ENCODE measurements around the gene FUT3.
A peak's percentile ranks its signal among the peaks of the same experiment; 100 is the strongest.
"Not testable (repeated sequence)": the region's sequence is repeated elsewhere in the genome, so short reads cannot be mapped to it uniquely, and the experiment has no call there.

FUT3 gene

GRCh38 chr19:5857203-5858081 lies 6.2 kb upstream of the FUT3 start:
- no peak for DNase-seq
- in situ Hi-C loops (cut with MboI; ENCODE audit: low pct_unique_long_range_greater_than_20kb, low sequenced_read_pairs): no loop called here

- in situ Hi-C loops (cut with MboI; ENCODE audit: low pct_unique_long_range_greater_than_20kb, low sequenced_read_pairs); DNase-seq: not testable (repeated sequence)
Observed at GRCh38 chr19:5855151-5855550, 3.9 kb upstream of the FUT3 start.

- DNase-seq; in situ Hi-C loops (cut with MboI; ENCODE audit: low pct_unique_long_range_greater_than_20kb, low sequenced_read_pairs): not testable (repeated sequence)
Observed at GRCh38 chr19:5854121-5854520, 2.9 kb upstream of the FUT3 start.

- in situ Hi-C loops (cut with MboI; ENCODE audit: low pct_unique_long_range_greater_than_20kb, low sequenced_read_pairs): no loop called here
- DNase-seq: peak; percentile 36
Observed at GRCh38 chr19:5850743-5851293, 431 bp downstream of the FUT3 start.

- in situ Hi-C loops (cut with MboI; ENCODE audit: low pct_unique_long_range_greater_than_20kb, low sequenced_read_pairs): no loop called here
- no peak for DNase-seq
Observed at GRCh38 chr19:5850189-5850588, 1.1 kb downstream of the FUT3 start.

- DNase-seq: peak; percentile 23
- in situ Hi-C loops (cut with MboI; ENCODE audit: low pct_unique_long_range_greater_than_20kb, low sequenced_read_pairs): not testable (repeated sequence)
Observed at GRCh38 chr19:5848621-5849020, 2.6 kb downstream of the FUT3 start.

GRCh38 chr19:5847846-5848245 lies 3.4 kb downstream of the FUT3 start:
- DNase-seq; in situ Hi-C loops (cut with MboI; ENCODE audit: low pct_unique_long_range_greater_than_20kb, low sequenced_read_pairs): not testable (repeated sequence)

- no peak for DNase-seq
- in situ Hi-C loops (cut with MboI; ENCODE audit: low pct_unique_long_range_greater_than_20kb, low sequenced_read_pairs): no loop called here
Observed at GRCh38 chr19:5844456-5845433, 6.5 kb downstream of the FUT3 start.

- in situ Hi-C loops (cut with MboI; ENCODE audit: low pct_unique_long_range_greater_than_20kb, low sequenced_read_pairs): no loop called here
- DNase-seq: no peak
Observed at GRCh38 chr19:5843295-5843927, 7.8 kb downstream of the FUT3 start.

- DNase-seq: not testable (repeated sequence)
Observed at GRCh38 chr19:5841735-5842111, 9.5 kb downstream of the FUT3 start.

GRCh38 chr19:5839065-5840017 lies 11.9 kb downstream of the FUT3 start, which contains the start of gene FUT6:
Gene FUT6, minus strand, starts transcription at chr19:5839702. Its CDS starts 7,135 bp downstream, at chr19:5832567.
- DNase-seq: peak; percentile 55
- in situ Hi-C loops (cut with MboI; ENCODE audit: low pct_unique_long_range_greater_than_20kb, low sequenced_read_pairs): no loop called here

More at GRCh38 chr19:5841735-5842111, 9.5 kb downstream of the FUT3 start:
- in situ Hi-C loops (cut with MboI; ENCODE audit: low pct_unique_long_range_greater_than_20kb, low sequenced_read_pairs): not testable (repeated sequence)

GRCh38 chr19:5838353-5839064 lies 12.7 kb downstream of the FUT3 start:
- no peak for DNase-seq
- in situ Hi-C loops (cut with MboI; ENCODE audit: low pct_unique_long_range_greater_than_20kb, low sequenced_read_pairs): no loop called here

GRCh38 chr19:5837761-5838352 lies 13.4 kb downstream of the FUT3 start:
- in situ Hi-C loops (cut with MboI; ENCODE audit: low pct_unique_long_range_greater_than_20kb, low sequenced_read_pairs): no loop called here
- DNase-seq: no peak

GRCh38 chr19:5832527-5833216 lies 18.6 kb downstream of the FUT3 start:
- in situ Hi-C loops (cut with MboI; ENCODE audit: low pct_unique_long_range_greater_than_20kb, low sequenced_read_pairs): no loop called here
- no peak for DNase-seq

GRCh38 chr19:5832061-5832460 lies 19.2 kb downstream of the FUT3 start:
- in situ Hi-C loops (cut with MboI; ENCODE audit: low pct_unique_long_range_greater_than_20kb, low sequenced_read_pairs): no loop called here
- no peak for DNase-seq

- in situ Hi-C loops (cut with MboI; ENCODE audit: low pct_unique_long_range_greater_than_20kb, low sequenced_read_pairs): no loop called here
- DNase-seq: no peak
Observed at GRCh38 chr19:5831159-5831558, 20.1 kb downstream of the FUT3 start.
